ENCODE measurements around the gene TRAPPC2L.

DNA sequence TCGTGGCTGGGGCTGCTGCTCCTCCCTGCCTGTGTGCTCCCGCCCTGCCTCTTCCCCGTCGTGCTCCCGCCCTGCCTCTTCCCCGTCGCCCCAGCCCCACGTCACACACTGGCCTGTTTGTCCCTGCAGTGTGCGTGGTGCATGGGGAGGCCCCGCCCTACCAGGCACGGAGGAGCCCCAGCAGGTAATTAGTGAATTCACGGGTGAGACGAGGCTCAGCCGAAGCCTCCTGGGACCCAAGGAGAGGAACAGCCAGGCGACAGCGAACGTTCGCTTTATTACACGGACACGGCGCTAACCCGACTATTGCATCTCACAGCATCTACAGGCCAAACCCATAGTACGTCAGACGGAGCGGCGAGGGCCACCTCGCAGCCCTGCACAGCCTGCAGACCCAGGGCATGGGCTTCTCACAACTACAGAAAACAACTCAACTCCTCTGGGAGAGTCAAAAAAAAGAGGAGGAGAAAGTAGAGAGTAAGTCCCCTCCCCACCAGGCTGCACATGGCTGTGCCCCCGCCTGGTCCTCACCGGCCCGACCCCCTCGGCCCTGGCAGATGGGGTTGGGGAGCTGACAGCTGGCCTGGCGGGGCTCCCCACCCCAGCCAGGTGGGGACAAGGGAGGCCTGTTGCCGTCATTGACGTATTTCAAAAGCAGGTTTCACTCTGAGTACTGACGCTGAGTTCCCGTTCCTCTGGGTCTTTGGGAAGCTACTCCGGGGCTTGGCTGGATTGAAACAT, 13.9 kb downstream of the TRAPPC2L start:
- TF ChIP-seq, protein P1, sequence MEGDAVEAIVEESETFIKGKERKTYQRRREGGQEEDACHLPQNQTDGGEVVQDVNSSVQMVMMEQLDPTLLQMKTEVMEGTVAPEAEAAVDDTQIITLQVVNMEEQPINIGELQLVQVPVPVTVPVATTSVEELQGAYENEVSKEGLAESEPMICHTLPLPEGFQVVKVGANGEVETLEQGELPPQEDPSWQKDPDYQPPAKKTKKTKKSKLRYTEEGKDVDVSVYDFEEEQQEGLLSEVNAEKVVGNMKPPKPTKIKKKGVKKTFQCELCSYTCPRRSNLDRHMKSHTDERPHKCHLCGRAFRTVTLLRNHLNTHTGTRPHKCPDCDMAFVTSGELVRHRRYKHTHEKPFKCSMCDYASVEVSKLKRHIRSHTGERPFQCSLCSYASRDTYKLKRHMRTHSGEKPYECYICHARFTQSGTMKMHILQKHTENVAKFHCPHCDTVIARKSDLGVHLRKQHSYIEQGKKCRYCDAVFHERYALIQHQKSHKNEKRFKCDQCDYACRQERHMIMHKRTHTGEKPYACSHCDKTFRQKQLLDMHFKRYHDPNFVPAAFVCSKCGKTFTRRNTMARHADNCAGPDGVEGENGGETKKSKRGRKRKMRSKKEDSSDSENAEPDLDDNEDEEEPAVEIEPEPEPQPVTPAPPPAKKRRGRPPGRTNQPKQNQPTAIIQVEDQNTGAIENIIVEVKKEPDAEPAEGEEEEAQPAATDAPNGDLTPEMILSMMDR (conservative IDR thresholded peaks at IDR 0.05): no peak
- no peak for TF ChIP-seq EZH2 (IDR thresholded peaks at IDR 0.05; ENCODE audit: low read depth)
